ENCODE measurements around the gene PSMB2. TPM values are rescaled to one million over a fixed set of nuclear protein-coding genes. Genes with fewer than 3 reads are reported as not detected.

The PSMB2 gene
- total RNA-seq, 4 donors from 2014 or later = 37.9 to 50.2 (median 43.1) TPM

GRCh38 chr1:35555212-35555584 is 86.1 kb downstream of the PSMB2 start:
- TF ChIP-seq CTCF (IDR thresholded peaks at IDR 0.05) (no peak), POLR2A (IDR thresholded peaks at IDR 0.05) (no peak)
- Histone ChIP-seq H3K27ac (no peak overlapping the region), H3K36me3 (peaks cover 11 to 12% of the 10 kb centered on the region in 2 donors), H3K4me3 (replicated peaks in 1 of 3) (no peak overlapping the region), H3K27me3 (no peaks in the 10 kb centered on the region), H3K4me1 (peaks cover 22 to 41% of the 10 kb centered on the region in 2 donors), H3K9me3 (no peaks in the 10 kb centered on the region)
- DNase-seq = no peak
- intact Hi-C loops (cut with DNase I) = no loop called here
- 69 to 70% methylated on average over 4 of the region's 4 CpGs for WGBS, 2 donors

- Histone ChIP-seq H3K4me3 (replicated peaks in 1 of 3) (no peak overlapping the region), H3K27me3 (no peaks in the 10 kb centered on the region), H3K27ac (peak overlapping the region in 2 of 3 donors; percentile 15 to 23), H3K9me3 (no peaks in the 10 kb centered on the region), H3K36me3 (peaks cover 11 to 12% of the 10 kb centered on the region in 2 donors), H3K4me1 (peaks cover 22 to 41% of the 10 kb centered on the region in 2 donors)
- TF ChIP-seq CTCF (IDR thresholded peaks at IDR 0.05) (no peak), POLR2A (IDR thresholded peaks at IDR 0.05) (no peak)
- intact Hi-C loops (cut with DNase I) = no loop called here
- DNase-seq = peak; percentile 81 to 84
- 39 to 45% methylated on average over 7 of the region's 7 CpGs for WGBS, 2 donors
Measured at GRCh38 chr1:35554266-35555211, 86.8 kb downstream of the PSMB2 start.

GRCh38 chr1:35553851-35554250 is 87.5 kb downstream of the PSMB2 start:
- intact Hi-C loops (cut with DNase I) = no loop called here
- Histone ChIP-seq H3K4me3 (replicated peaks in 1 of 3) (no peak overlapping the region), H3K27ac (peak overlapping the region in 1 of 3 donors; percentile 15), H3K4me1 (peaks cover 22 to 41% of the 10 kb centered on the region in 2 donors), H3K9me3 (no peaks in the 10 kb centered on the region), H3K36me3 (peaks cover 11 to 12% of the 10 kb centered on the region in 2 donors), H3K27me3 (no peaks in the 10 kb centered on the region)
- no peak for DNase-seq
- 62 to 67% methylated on average over 2 of the region's 2 CpGs for WGBS, 2 donors
- no peak for TF ChIP-seq CTCF (IDR thresholded peaks at IDR 0.05)
- TF ChIP-seq POLR2A (IDR thresholded peaks at IDR 0.05) = no peak

Other genes starting within 250 kb of the PSMB2 start
- 100 to 1,000 TPM in 3 of 4 donors, 10 to 100 TPM in 1; 65.8 to 123 (median 111) TPM for gene KIAA0319L, start 84.1 kb downstream of the PSMB2 start, total RNA-seq
- gene NCDN, start 83.7 kb downstream of the PSMB2 start, total RNA-seq = 10 to 100 TPM; 16.1 to 32.0 (median 26.9) TPM
- gene TFAP2E, start 68.2 kb downstream of the PSMB2 start, total RNA-seq = under 1 TPM in 1 of 4 donors, not detected in 3; 0.81 TPM
- gene C1orf216, start 77.4 kb upstream of the PSMB2 start, total RNA-seq = 1 to 10 TPM; 8.0 to 9.9 (median 8.4) TPM
- gene CLSPN, start 128.5 kb upstream of the PSMB2 start, total RNA-seq = under 1 TPM in 3 of 4 donors, not detected in 1; 0.11 to 0.63 (median 0.27) TPM
- gene AGO4, start 166.5 kb upstream of the PSMB2 start, total RNA-seq = 10 to 100 TPM; 10.2 to 25.4 (median 13.2) TPM
- gene AGO1, start 241.7 kb upstream of the PSMB2 start, total RNA-seq = 10 to 100 TPM; 21.8 to 27.7 (median 25.4) TPM

All from thyroid gland (tissue), 4 donors.